NCI-H187 (cell line): ENCODE measurements around the gene IRX6.

ENCODE experiments used
- DNase-seq, 2 experiments: peaks; one replicate each; lab custom pipeline; 2025; lab: John Stamatoyannopoulos, UW

The IRX6 gene

DNA sequence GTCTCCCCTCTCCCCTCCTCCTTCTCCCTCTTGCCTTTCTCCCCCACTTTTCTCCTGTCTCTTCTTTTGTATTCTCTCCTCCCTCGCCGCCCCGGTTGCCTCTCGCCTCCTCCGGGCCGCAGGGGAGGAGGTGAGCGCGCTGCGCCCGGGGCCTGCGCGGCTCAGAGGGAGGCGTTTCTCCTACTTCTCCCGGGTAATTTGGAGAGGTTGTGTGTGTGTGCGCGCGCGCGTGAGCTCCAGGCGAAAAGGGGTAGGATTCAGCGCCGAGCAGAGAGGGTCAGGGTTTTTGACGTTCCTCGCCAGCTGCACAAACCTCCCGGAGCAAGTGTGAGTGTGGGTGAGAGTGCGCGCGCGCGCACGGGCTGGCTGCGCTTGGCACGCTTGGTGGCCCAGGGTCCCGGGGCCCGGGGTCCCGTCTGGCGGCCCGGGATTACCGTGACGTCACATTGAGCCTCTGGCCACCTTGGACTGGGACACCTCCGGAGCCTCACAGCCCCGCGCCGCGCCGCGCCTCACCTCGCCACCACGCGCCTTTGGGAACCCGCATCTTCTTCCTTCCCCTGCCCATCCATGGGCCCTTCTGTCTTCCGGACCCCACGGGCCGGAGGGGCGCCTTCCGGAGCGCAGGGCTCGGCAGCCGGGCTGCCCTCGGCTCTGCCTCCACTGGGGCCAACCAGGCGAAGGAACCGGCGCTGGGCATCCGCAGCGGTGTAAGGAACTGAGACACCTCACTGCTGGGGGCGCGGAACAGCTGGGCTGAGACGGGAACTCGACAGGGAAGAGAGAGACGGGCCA lies 479 bp downstream of the IRX6 start:
- no peak for DNase-seq

DNA sequence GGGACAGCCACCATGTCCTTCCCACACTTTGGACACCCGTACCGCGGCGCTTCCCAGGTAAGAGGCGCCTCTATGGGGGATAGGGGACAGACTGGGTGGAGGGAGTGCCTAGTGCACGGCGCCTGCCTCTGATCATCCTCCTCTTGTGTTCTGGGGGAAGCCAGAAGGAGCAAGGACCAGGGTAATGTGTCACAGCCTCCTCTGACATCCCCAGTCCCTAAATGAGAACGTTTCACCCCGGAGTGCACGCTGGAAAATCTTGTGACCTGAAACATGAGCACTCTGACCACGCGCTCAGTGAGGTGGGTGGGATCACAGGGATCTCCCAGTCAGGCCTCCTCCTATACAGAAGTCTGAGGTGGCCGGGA lies 1.1 kb downstream of the IRX6 start:
- no peak for DNase-seq

GRCh38 chr16:55325458-55326109 lies 1.6 kb downstream of the IRX6 start:
- no peak for DNase-seq

DNA sequence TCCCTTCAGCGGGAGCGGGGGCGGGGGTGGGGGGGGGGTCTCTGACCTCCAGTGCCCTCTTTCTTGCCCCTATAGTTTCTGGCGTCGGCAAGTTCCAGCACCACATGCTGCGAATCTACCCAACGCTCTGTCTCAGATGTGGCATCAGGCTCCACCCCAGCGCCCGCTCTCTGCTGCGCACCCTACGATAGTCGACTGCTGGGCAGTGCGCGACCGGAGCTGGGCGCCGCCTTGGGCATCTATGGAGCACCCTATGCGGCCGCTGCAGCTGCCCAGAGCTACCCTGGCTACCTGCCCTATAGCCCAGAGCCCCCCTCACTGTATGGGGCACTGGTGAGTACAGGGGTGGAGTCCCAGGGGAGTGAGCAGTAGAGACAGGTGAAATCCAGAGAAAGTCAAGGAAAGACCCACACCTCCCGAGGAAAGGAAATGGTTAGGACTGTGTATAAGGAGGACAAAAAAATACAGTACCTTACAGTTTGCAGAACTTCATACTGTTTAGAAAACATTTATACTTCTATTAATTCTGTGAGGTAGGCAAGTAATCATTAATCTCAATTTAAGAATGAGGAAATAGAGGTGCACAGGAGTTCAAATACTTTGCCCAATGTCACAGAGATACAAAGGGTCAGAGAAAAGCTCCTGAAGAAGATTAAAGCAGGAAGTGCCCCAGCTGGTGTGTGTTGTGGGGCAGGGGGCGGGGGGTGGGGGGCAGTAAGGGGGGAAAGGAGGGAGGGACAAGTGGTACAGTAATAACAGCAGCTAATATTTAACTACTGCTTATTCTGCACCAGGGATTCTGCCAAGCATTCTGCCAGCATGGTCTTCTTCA lies 2.5 kb downstream of the IRX6 start:
- DNase-seq: no peak

DNA sequence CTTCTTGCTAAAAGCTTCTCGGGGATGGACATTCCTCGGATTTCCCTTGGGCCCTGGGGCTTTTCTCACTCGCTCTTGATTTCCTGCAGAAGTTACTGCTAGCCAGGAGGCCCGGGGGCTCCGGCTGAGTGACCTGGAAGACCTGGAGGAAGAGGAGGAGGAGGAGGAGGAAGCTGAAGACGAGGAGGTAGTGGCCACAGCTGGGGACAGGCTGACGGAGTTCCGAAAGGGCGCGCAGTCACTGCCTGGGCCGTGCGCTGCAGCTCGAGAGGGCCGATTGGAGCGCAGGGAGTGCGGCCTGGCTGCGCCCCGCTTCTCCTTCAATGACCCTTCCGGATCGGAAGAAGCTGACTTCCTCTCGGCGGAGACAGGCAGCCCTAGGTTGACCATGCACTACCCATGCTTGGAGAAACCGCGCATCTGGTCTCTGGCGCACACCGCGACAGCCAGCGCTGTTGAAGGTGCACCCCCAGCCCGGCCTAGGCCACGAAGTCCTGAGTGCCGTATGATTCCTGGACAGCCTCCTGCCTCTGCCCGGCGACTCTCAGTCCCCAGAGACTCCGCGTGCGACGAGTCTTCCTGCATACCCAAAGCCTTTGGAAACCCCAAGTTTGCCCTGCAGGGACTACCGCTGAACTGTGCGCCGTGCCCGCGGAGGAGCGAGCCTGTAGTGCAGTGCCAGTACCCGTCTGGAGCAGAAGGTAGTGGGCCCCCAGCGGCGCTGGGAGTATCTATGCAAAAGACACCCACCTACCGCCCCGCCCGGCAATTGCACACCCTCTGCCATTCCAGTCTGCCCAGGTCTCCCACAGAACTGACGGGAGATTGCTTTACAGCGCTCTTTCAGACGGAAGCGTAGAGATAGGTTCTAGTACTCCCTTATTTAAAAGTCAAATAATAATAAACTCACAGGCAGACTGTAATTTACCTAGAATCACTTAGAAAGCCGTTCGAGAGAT lies 4.9 kb downstream of the IRX6 start:
- no peak for DNase-seq

- no peak for DNase-seq
Observed at GRCh38 chr16:55329791-55330428, 5.9 kb downstream of the IRX6 start.

DNA sequence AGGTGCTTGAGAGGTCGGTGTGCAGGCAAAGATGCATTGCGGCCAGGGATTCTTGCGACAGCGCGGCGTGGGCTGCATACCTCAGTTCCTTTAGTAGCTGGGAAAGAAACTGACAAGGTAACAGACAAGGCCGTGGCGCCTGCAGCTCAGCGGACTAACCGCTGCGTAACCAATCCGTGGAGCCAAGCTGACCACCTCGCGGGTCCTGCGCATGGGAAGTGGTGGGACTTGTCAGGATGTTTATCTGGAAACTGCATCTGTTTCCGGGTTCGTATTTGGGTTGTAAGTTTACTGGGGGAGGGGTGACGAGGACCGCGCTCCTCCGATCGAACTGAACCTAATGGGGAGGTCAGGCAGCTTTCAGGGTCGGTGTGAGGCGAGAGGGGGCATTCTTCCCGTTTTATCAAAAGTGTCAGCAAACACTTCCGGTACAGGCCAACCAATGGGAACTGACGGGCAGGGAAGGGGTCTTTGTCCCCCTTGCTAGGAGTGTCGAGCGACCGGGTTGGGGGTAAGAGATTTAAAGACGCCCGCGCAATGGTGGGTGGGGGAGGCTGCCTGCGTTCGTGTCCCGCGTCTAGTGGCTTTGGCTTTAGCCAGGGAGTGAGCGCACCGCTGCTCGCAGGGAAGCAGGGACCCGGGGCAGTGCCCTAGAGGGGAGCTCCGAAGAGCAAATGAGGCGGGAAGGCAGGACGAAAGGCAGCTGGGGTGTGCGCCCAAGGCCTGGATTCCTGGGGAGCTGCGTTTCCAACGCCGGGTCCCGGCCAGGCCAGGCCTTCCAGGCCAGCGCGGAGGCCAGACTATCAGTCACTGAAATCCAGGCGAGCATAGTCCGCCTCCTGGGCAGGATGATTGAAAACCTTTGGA lies 7.0 kb downstream of the IRX6 start:
- no peak for DNase-seq

- no peak for DNase-seq
Observed at GRCh38 chr16:55331648-55332185, 7.7 kb downstream of the IRX6 start.

GRCh38 chr16:55333684-55334083 lies 9.7 kb downstream of the IRX6 start:
- no peak for DNase-seq

DNA sequence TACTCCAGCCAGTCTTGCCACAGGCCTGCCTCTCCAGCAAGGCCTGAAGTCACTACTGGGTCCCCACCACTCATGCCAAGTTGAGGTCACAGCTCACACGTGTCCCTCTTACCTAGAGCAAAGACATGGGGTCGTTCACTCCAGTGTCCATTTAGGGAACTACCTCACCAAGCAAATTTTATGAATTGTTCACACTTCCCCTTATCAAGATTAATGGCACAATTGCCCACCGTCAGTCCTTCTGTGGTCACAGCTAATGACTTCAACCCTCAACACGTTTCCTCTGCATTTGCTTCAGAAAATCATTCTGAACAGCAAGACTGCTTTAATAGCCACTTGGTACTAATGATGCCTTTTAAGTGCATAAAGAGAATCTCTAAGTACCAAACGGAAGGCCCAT lies 14.6 kb downstream of the IRX6 start:
- DNase-seq: no peak

- DNase-seq: no peak
Observed at GRCh38 chr16:55340445-55340844, 16.4 kb downstream of the IRX6 start.

DNA sequence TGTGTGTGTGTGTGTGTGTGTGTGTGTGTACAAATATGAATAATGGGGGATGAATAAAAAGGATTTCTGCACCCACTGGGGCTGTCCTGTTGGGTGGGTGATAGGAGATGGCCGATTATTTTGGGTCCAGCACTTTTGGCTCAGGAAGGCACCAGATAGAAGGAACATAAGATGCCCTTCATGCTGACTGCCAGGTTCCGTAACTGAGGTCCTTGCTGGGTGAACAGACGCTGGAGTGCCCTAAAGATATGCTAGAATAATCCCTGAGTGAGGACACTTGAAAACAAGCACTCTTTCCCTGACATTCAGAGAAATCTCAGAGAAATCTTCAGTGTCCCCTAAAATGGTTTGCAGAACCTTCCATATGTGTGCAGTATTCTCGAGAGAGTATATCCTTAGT lies 17.7 kb downstream of the IRX6 start:
- no peak for DNase-seq

DNA sequence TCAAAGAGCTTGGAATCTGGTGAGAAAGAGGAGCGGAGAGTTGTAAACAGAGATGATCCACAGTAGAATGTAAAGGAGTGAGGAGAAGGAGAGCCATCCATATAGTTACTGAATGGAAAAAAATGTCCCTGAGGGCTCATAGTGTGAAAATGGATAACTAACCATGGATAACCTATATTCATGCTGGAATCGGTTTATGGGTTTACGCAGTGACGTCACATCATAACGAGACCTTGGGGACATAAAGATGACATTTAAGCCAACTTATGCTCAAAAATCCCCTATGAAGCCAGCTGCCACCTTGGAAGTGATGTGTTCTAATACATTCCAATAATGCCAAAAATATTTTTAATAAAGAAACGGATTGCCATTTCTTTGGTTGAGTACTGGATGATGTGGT lies 22.5 kb downstream of the IRX6 start:
- no peak for DNase-seq

DNA sequence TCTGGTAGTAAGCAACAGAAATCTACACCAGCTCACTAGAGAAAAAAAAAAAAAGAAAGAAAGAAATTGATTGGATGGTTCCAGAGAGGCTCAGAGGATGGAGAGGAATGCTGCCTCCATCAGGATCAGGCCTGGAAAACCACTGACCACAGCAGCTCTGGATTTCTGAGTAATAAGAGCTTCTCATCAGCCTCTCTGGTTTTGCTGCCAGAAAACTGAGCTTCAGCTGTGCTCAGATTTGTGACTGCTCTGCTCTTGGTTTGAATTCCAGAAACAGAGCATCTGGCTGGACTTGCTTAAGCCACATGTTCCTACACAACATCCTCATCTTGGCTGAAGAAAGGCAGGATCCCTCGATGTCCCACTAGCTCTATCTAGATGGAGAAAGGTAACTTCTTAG lies 25.9 kb downstream of the IRX6 start:
- no peak for DNase-seq

DNA sequence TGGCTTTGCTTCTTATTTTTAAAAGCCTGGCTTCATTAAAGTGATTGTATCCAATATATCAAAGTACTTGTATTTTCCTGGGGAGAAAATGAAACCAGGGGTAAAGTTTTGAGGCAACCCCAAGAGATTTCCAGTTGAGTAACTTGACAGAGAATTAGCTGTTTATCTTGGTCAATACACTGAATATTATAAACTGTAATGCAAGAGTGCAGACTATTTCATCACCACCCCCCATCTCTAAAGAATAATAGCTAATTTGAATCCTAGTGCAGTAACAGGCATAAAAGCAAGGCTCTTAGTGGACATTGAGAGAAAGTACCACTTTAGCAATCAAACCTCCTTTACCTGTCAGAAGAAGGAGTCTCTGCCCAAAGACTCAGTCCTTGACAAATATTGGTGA lies 27.0 kb downstream of the IRX6 start:
- no peak for DNase-seq

- no peak for DNase-seq
Observed at GRCh38 chr16:55351936-55352335, 27.9 kb downstream of the IRX6 start.

DNA sequence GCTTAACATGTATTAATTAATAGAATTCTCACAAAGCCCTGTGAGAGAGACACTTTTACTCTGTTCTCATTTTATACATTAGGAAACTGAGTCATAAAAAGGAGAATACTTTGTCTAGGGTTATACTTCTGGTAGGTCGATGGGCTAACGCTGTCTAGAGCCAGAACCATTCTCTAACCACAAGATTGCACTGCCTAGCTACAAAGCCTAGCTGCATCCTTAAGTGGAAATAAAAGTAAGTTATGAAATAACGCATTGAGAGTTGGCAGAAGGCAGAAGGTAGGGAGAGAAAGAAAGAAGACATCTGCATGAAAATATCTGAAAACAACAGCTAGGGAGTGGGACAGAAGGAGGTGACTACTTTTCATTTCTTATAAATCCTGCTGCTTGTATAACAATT lies 33.2 kb downstream of the IRX6 start:
- DNase-seq: no peak

DNA sequence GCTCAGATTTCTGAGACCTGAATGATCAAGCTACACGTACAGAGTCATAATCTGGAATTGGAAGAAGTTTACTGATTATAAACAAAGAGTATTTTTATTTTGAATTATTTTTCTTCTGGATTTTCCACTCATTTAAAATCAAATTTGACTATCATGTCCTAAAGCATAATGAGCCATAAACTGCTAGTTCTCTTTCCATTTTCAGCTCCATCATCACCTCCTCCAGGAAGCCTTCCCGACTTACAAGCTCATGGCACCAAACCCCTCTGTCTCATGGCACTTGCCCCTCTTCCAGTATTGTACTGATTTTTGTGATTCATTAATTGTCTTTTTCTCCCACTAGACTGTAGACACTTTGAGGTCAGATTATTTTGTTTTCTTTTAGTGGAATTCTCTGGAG lies 35.9 kb downstream of the IRX6 start:
- no peak for DNase-seq

DNA sequence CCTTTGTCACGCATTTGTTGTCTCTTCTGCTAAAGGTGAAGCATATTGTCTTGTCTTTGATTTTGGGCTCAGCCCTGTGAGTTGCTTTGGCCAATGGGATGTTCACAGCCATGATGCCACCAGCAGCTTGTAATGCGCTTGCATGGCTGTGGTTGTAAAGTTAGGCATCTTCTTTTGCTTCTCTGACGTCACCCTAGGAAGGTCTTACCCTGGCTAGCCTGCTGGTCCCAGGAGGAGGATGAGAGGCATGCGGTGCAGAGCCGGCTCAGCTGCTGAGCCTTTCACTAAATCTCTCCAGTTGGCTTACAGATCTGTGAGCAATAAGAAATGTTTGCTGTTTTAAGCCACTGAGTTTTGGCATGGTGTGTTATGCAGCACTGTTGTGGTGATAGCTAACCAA lies 40.8 kb downstream of the IRX6 start:
- DNase-seq: no peak

DNA sequence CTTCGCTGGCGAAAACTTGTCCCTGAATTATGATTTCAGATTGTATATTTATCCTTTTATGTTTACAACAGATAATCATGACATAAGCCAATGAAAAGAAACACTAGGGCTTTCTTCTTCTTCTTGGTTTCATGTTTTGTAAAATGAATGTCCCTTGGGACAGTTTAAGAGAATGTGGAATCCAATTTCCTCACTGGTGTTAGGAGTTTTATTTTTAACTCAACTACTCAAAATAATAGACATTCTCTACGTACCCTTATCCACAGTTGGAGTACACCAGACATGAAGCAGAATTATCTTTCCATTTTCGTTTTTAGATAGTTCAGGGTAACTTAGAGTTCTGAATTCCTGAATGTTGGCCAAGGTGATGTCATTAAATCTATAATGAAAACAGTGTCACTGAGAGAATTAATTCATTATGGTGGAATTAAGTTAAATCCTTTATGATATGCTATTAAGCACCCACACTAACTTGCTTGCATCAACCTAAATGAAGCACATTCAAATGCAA lies 43.4 kb downstream of the IRX6 start:
- DNase-seq: no peak
